SK-N-SH (cell line): ENCODE results near the gene AAGAB.

ENCODE experiments used
- ELF1 ChIP-seq: IDR thresholded peaks from 2 replicates; pipeline ENCODE4 v1.4.0; 2012
- EP300 ChIP-seq, 2 experiments: IDR thresholded peaks; 2 replicates each; pipeline versions ENCODE4 v1.4.0 to v1.6.1; 2012; ENCODE audit warnings: borderline replicate concordance in 1 of 2, low read depth in 1 of 2, low read length in 1 of 2
- EZH2phosphoT487 ChIP-seq: fragments of 200-600 bp; sonication (generic); IDR thresholded peaks from 2 replicates; pipeline ENCODE4 v1.6.1; 2017; ENCODE audit warnings: low read depth, mixed run types, mild to moderate bottlenecking, antibody characterized with exemption, moderate library complexity, borderline replicate concordance
- FOXJ3 ChIP-seq: sonication (generic); formaldehyde crosslinking; IDR thresholded peaks from 2 replicates; pipeline ENCODE4 v1.5.1; 2020; ENCODE audit warnings: mild to moderate bottlenecking, missing genetic modification reagents
- MEF2A ChIP-seq: IDR thresholded peaks from 2 replicates; pipeline ENCODE4 v1.4.0; 2012; ENCODE audit warnings: low read depth, borderline replicate concordance
- NFIC ChIP-seq: IDR thresholded peaks from 2 replicates; pipeline ENCODE4 v1.4.0; 2012; ENCODE audit warnings: borderline replicate concordance
- NRF1 ChIP-seq: IDR thresholded peaks from 2 replicates; pipeline ENCODE4 v1.6.1; 2012; ENCODE audit warnings: low read depth, mild to moderate bottlenecking, low read length
- POLR2AphosphoS5 ChIP-seq: IDR thresholded peaks from 2 replicates; pipeline ENCODE4 v1.6.1; 2012; ENCODE audit warnings: low read depth, low read length
- RAD21 ChIP-seq: IDR thresholded peaks from 2 replicates; pipeline ENCODE4 v1.6.1; 2012; ENCODE audit warnings: mild to moderate bottlenecking, low read length
- TF ChIP-seq, protein P1 (sequence below): fragments of 200-600 bp; sonication (generic); IDR thresholded peaks from 2 replicates; pipeline ENCODE4 v1.6.1; 2017; ENCODE audit warnings: antibody characterized with exemption, mild to moderate bottlenecking, moderate library complexity
- TF ChIP-seq, protein P2 (sequence below): fragments of 150-350 bp; IDR thresholded peaks from 2 replicates; pipeline ENCODE4 v1.6.1; 2017; ENCODE audit warnings: antibody characterized with exemption, low read length, low read depth, borderline replicate concordance
- TF ChIP-seq, protein P3 (sequence below): IDR thresholded peaks from 2 replicates; pipeline ENCODE4 v1.6.1; 2012; ENCODE audit warnings: mild to moderate bottlenecking, low read depth, low read length, moderate library complexity
- TF ChIP-seq, protein P4 (sequence below): IDR thresholded peaks from 2 replicates; pipeline ENCODE4 v1.4.0; 2012; ENCODE audit warnings: low read depth

DNA sequence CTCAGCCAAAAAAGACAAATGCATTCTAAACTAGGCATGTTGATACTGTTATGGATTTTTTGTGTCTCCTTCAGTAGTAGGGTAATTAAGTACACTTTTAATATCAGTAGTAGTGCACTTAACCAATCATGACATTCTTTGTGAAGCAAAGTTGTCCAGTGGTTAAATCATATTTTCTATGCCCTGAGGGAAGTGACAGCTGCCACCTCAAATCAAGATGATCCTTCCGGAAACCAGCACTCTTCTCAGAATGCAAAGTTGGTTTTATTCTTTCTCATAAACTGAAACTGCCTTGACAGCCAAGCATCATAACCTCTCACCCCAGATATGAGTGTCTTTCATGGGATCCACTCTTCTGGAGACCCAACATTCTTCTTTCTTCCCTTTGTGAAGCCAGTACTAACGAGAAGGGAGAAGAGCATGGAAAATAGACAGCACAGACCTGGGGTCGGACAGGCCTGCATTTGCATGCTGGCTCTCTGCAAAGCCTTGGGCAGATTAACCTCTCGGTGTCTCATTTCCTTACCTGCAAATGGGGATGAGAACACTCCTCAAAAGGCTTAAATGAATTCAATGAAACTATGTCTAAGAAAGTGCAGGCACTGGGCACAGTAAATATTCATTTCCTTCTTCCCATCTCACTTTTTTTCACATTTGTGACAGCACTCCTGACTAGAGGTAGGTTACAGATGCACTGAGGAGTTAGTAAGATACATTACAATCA, 13.2 kb downstream of the AAGAB start:
- TF ChIP-seq, protein P1, sequence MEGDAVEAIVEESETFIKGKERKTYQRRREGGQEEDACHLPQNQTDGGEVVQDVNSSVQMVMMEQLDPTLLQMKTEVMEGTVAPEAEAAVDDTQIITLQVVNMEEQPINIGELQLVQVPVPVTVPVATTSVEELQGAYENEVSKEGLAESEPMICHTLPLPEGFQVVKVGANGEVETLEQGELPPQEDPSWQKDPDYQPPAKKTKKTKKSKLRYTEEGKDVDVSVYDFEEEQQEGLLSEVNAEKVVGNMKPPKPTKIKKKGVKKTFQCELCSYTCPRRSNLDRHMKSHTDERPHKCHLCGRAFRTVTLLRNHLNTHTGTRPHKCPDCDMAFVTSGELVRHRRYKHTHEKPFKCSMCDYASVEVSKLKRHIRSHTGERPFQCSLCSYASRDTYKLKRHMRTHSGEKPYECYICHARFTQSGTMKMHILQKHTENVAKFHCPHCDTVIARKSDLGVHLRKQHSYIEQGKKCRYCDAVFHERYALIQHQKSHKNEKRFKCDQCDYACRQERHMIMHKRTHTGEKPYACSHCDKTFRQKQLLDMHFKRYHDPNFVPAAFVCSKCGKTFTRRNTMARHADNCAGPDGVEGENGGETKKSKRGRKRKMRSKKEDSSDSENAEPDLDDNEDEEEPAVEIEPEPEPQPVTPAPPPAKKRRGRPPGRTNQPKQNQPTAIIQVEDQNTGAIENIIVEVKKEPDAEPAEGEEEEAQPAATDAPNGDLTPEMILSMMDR: no peak
- TF ChIP-seq POLR2AphosphoS5 (no peak), EZH2phosphoT487 (no peak), RAD21 (no peak), FOXJ3 (CRISPR knock-in tag) (no peak), MEF2A (no peak), NRF1 (no peak), EP300 (IDR thresholded peaks at IDR 0.05; ENCODE audit: borderline replicate concordance in 1 of 2, low read depth in 1 of 2, low read length in 1 of 2) (no peak), ELF1 (no peak), NFIC (no peak)
- TF ChIP-seq, protein P2, sequence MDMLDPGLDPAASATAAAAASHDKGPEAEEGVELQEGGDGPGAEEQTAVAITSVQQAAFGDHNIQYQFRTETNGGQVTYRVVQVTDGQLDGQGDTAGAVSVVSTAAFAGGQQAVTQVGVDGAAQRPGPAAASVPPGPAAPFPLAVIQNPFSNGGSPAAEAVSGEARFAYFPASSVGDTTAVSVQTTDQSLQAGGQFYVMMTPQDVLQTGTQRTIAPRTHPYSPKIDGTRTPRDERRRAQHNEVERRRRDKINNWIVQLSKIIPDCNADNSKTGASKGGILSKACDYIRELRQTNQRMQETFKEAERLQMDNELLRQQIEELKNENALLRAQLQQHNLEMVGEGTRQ: no peak
- TF ChIP-seq, protein P3, sequence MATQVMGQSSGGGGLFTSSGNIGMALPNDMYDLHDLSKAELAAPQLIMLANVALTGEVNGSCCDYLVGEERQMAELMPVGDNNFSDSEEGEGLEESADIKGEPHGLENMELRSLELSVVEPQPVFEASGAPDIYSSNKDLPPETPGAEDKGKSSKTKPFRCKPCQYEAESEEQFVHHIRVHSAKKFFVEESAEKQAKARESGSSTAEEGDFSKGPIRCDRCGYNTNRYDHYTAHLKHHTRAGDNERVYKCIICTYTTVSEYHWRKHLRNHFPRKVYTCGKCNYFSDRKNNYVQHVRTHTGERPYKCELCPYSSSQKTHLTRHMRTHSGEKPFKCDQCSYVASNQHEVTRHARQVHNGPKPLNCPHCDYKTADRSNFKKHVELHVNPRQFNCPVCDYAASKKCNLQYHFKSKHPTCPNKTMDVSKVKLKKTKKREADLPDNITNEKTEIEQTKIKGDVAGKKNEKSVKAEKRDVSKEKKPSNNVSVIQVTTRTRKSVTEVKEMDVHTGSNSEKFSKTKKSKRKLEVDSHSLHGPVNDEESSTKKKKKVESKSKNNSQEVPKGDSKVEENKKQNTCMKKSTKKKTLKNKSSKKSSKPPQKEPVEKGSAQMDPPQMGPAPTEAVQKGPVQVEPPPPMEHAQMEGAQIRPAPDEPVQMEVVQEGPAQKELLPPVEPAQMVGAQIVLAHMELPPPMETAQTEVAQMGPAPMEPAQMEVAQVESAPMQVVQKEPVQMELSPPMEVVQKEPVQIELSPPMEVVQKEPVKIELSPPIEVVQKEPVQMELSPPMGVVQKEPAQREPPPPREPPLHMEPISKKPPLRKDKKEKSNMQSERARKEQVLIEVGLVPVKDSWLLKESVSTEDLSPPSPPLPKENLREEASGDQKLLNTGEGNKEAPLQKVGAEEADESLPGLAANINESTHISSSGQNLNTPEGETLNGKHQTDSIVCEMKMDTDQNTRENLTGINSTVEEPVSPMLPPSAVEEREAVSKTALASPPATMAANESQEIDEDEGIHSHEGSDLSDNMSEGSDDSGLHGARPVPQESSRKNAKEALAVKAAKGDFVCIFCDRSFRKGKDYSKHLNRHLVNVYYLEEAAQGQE: no peak
- TF ChIP-seq, protein P4, sequence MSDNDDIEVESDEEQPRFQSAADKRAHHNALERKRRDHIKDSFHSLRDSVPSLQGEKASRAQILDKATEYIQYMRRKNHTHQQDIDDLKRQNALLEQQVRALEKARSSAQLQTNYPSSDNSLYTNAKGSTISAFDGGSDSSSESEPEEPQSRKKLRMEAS: no peak
